GM21423 (cell line): Measurements from ENCODE around the gene THAP11.

ENCODE experiments used
- ATAC-seq: cut with Tn5 transposase; IDR thresholded peaks from one replicate; pipeline ENCODE4 v1.9.1; 2021; ENCODE audit warnings: mild to moderate bottlenecking, moderate library complexity; ENCODE audit not compliant: unreplicated experiment

Gene THAP11

GRCh38 chr16:67881621-67882161 is 39.6 kb downstream of the THAP11 start:
- no peak for ATAC-seq

- no peak for ATAC-seq
These were observed 40.4 kb downstream of the THAP11 start for GRCh38 chr16:67882374-67883145.

GRCh38 chr16:67883146-67883871 is 41.2 kb downstream of the THAP11 start:
- ATAC-seq, result no peak

GRCh38 chr16:67883872-67884261 is 41.7 kb downstream of the THAP11 start:
- ATAC-seq, result no peak

DNA sequence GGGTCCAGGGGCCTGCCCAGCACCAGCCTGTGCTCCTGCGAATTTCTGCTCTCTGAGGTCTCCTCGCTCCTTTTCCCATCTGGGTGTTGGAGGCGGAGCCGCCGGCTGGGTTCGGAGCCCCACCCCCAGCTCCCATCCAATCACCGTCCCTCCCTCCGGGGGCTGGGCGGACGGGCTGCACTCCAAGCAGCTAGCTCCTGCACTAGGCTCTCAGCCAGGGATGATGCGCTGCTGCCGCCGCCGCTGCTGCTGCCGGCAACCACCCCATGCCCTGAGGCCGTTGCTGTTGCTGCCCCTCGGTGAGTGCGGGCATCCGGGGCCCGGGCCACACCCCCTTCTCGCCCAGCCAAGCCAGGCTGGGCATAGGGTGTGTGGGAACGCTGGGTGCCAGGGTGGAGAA is 42.6 kb downstream of the THAP11 start, which contains the start of gene NRN1L:
Gene NRN1L (plus strand): TSS at position 202 of the 400 bp plus-strand sequence. CDS start 19 bp downstream, at position 221.
- ATAC-seq, result no peak

DNA sequence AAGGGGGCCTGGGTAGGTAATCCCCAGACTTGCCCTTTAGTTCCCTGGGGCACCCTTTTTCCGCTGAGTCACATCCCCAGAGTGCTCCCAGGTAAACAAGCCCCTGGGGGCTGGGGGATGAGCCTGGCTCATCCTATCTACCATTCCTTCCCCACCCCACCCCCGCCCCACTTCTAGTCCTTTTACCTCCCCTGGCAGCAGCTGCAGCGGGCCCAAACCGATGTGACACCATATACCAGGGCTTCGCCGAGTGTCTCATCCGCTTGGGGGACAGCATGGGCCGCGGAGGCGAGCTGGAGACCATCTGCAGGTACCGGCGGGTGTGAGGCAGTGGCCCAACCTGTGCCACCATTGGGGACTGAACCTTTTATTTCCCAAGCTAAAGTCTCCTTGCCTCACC is 43.4 kb downstream of the THAP11 start:
- no peak for ATAC-seq

GRCh38 chr16:67885976-67886375 is 43.9 kb downstream of the THAP11 start:
- ATAC-seq, result no peak

GRCh38 chr16:67886387-67886786 is 44.3 kb downstream of the THAP11 start:
- ATAC-seq, result no peak

DNA sequence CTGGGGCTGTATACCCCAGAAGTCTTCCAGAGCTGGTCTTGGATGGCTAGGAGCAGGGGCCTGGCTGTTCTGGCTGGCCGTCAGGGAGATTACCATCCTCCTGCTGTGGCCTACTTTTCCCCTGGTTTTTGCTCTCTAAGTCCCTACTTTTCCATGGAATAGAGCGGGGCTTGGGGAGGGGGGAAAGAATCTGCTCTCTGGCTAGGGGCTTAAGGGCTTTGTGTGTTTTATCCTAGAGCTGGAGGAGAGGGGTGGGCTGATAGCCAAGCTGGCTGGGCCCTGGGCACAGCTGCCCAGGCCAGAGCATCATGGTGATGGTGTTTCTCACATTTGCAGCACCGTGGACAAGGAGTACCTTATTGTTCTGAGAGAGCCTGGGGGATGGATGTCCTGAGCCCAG is 46.2 kb downstream of the THAP11 start:
- no peak for ATAC-seq

GRCh38 chr16:67892375-67892774 is 50.3 kb downstream of the THAP11 start:
- ATAC-seq, result no peak

DNA sequence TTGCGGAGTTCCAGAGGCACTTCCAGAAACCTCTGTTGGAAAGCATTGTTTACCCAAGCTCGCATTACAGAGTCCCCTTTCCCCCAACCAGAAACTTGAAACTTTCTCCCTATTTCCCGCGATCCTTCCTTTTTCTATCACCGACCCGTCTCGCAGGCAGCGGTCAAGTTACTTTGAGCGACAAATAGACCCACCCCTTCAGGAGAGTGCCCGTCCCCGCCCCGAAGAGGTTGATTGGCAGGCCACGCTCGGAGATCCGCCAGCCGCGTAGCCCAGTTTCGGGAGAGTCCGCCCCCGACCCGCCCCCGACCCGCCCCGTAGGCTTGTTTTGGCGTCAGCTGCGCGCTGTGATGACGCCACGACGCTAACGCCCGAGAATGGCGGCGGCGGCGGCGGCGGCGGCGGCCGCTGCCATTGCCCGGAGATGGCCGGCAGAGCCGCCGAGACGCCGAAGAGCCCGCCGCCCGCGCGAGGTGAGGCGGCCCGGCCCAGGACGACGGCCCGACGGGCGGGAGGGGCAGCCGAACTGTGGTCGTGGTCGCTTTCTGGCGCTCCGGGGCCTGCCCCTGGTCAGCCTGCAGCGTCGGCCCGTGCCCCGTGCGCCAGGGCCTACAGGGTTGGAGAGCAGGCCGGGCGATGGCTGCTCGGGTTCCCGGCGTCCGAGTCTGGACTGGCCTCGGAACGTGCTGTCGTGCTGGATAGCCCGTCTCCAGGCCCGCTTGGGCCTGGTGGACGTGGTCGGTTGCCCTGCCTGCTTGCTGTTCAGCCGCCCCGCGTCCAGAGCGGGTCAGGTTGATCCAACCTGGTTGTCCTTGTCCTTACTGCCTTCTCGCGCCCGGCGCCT is 51.0 kb downstream of the THAP11 start, which contains the start of gene PSKH1:
Gene PSKH1 (plus strand): TSS at position 356 of the 844 bp plus-strand sequence. CDS start 15,496 bp downstream, outside the sequence.
- peak; percentile 93 for ATAC-seq
